Inferior parietal cortex (tissue), 1 donor: Measurements from ENCODE around the gene YBX2.

ENCODE experiments used
- DNase-seq: peaks from one replicate; pipeline ENCODE4 v3.0.0-alpha.2; 2016; ENCODE audit errors: extremely low spot score

Gene YBX2

GRCh38 chr17:7263801-7264078, 30.7 kb downstream of the YBX2 start:
- DNase-seq: no peak

- no peak for DNase-seq
These were observed 31.3 kb downstream of the YBX2 start for GRCh38 chr17:7262935-7263800.

GRCh38 chr17:7262192-7262934, 32.1 kb downstream of the YBX2 start, which contains the start of gene CLDN7:
CLDN7 (minus strand) TSS chr17:7262478; CDS start chr17:7262043, 435 bp downstream.
- no peak for DNase-seq

GRCh38 chr17:7261379-7262191, 32.9 kb downstream of the YBX2 start:
- DNase-seq: no peak

- no peak for DNase-seq
These were observed 33.6 kb downstream of the YBX2 start for GRCh38 chr17:7260651-7261378.

DNA sequence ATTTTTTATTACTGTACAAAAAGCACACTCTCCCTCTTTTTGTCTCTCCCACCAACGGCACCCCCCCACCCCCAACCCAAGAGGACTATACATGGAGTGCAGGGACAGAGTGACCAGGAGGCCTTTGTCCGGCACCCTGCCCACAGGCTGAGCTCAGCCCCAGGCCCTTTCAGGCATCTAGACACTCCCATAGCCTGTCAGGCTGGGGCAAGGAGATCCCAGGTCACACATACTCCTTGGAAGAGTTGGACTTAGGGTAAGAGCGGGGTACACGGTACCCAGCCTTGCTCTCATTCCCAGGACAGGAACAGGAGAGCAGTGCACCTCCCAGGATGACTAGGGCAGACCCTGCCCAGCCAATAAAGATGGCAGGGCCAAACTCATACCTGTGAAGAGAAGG, 34.3 kb downstream of the YBX2 start:
- DNase-seq: no peak

GRCh38 chr17:7259555-7259889, 34.9 kb downstream of the YBX2 start:
- no peak for DNase-seq

DNA sequence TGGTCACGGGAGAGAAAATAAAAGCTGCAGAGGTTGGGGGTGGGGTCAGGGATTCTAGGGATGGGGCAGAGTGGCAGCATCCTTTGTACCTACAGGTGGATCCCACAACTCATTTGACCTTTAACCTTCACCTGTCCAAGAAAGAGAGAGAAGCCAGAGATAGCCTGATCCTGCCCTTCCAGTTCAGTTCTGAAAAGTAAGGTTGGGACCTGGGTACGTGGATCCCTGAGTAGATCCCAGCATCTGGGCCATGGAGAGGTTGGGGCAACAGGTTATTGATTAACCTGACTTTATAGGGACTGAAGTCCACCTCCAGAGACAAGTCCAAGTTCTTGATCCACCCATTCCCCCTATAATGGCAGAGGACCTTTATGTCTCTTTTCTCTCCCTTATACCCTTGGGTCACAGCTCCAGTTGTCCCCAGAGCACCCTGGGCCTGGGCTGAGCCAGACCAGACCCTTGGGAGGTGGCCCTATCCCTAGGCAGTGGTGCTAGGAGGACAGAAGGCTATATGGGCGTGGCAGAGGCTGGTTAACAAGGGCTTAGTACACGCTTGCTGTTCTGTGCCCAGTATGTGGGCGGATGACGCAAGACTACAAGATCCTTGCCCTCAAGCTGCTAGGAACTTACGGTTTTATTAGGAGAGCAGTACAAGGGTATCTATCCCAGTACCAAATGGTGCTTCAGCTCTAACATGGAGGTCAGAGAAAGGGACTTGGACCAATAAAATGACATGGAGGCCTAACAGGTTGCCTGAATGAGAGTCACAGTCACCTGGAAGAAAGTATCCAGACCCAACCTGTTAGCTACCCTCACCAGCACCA, 35.5 kb downstream of the YBX2 start:
- DNase-seq: no peak

DNA sequence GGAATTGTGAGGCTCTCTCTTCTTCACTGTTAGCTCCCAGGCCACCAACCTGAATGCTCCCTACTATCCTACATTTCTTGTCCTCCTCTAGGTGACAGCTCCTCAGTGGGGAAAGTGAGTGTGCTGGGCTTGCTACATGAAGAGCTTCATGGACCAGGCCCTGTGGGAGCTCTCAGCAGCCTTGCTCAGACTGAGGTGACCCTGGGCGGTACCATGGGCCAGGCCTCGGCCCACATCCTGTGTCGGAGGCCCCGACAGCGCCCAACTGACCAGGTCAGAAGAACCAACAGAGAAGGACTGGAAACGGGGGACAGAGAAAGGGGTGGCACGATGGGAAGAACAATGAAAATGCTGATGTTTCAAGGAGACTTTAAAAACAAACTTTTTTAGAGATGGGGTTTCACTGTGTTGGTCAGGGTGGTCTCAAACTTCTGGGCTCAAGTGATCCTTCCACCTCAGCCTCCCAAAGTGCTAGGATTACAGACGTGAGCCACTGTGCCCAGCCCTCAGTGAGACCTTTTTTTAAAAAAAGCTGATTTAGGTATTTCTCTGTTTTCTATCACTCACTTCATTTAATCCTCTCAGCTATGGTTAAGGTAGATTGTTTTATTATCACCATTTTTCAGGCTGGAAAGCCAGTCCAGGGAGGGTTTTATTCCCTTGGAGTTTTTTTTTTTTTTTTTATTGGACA, 37.5 kb downstream of the YBX2 start:
- no peak for DNase-seq

- DNase-seq: no peak
These were observed 39.9 kb downstream of the YBX2 start for GRCh38 chr17:7254511-7254910.

DNA sequence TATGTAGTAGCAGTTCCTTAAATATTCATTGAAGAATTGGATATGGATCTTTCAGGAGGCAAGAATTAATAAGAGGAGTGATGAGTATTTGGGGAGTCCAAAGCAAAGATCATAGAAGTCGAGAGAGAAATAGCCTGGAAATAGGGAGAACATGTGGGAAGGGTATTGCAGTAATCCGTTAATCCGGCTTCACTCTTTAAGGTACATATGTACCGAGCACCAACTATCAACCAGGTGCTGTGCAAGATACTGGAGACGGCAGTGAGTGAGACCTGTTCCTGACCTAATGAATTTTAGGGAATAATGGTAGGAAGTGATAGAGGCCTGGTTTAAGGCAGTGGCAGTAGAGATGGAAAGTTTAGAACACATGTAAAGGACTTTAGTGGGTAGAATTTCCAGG, 41.4 kb downstream of the YBX2 start:
- no peak for DNase-seq

- DNase-seq: peak; percentile 89
These were observed 42.0 kb downstream of the YBX2 start, which contains the start of gene ELP5 for GRCh38 chr17:7252176-7253043. ELP5 (plus strand) TSS chr17:7252215; CDS start chr17:7252551, 336 bp downstream.

- DNase-seq: peak; percentile 99
These were observed 42.7 kb downstream of the YBX2 start, which contains the start of gene CTDNEP1 for GRCh38 chr17:7251661-7252175. CTDNEP1 (minus strand) TSS chr17:7251734; CDS start chr17:7251296, 438 bp downstream.

- DNase-seq: no peak
These were observed 43.5 kb downstream of the YBX2 start for GRCh38 chr17:7250695-7251627.

- no peak for DNase-seq
These were observed 44.6 kb downstream of the YBX2 start for GRCh38 chr17:7249830-7250229.

DNA sequence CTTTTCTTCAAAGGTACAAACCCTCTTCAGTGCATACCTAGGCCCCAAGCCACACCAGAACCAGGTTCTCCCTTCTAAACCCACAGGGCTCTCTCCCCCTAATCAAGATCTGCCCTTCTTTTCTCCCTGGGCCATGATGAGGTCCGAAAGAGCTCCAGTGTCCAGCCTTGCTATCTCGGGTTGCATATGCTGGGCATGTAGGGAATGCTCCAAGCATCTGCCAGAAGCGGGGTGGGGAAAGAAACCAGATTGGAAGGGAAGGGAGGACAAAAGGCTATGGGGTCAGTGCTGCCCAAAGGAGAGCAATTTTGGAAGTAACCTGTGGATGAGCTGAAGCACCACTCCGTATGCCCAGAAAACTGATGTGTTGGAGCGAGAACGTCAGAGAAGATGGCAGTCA, 45.2 kb downstream of the YBX2 start:
- no peak for DNase-seq

GRCh38 chr17:7248796-7249195, 45.6 kb downstream of the YBX2 start:
- DNase-seq: no peak

GRCh38 chr17:7246779-7247178, 47.7 kb downstream of the YBX2 start:
- no peak for DNase-seq
